HG03520 (cell line): Measurements from ENCODE around the gene ZNF560.

Experiments
- ATAC-seq: cut with Tn5 transposase; IDR thresholded peaks from one replicate; pipeline ENCODE4 v1.9.1; 2021; ENCODE audit warnings: mild to moderate bottlenecking, moderate library complexity; ENCODE audit not compliant: unreplicated experiment

ZNF560 gene

DNA sequence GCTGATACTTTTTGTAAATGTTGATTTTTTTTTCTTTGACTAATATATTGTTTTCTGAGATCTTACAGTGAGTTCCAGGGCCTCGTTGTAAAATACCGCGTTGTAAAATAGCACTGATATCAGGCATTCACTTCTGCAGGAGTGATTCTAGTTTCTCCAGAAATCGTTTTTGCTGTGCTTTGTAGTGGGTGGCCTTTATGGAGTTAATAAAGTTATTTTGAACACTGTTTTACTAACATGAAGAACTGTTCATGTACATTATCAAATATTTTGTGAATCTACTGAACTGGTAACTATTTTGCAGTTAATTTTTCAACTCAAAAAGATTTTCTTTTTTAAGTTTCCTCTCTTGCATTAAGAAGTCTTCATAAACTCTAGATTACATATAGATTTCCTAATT is 62.1 kb downstream of the ZNF560 start:
- no peak for ATAC-seq

GRCh38 chr19:9435279-9436268 is 62.8 kb downstream of the ZNF560 start, which contains the start of gene ZNF266:
TSS of gene ZNF266 (minus strand) at chr19:9435573. CDS start at chr19:9420089, 15,484 bp downstream.
- peak; percentile 91 for ATAC-seq

DNA sequence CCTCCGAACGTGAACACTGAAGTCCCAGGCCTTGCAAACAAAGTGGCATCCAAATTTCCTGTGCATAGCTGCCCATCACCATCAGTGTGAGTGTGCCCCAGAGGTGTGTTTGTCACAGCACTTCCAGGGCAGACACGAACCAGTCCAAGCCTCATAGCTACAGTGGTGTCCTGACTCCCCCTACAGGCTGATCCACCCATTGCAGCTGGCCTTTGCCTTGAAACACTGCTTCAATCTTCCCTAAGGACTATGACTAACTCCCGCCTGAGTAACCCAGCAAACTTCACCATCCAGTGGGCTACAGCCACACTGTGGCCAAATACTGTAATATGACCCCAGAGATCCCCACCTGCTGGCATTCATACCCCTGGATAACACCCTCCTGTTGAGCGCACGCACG is 66.9 kb downstream of the ZNF560 start:
- ATAC-seq, result no peak

DNA sequence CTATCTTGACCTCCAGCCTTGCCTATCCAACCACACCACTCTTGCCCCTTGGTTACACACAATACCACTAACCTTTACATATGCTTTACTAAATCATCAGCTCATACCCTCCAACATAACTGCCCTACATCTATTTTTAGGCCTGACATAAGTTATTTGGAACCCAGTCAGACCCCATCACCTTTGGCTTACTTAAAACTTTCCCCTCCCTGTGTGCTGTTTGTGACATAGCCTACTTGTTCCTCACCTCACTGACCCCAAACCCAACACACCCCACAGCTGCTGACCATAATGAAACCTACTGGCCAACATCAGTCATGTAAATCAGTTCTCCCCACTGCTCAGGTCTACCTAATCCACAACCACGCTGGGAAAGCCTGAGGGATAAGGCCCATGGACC is 68.0 kb downstream of the ZNF560 start:
- ATAC-seq, result no peak

- no peak for ATAC-seq
These were observed 70.5 kb downstream of the ZNF560 start for GRCh38 chr19:9427941-9428340.
